KMS-11 (cell line): ENCODE results near the gene TMEM132A.

Experiments
- H2AFZ ChIP-seq: fragments of 200-600 bp; sonication (generic); 2 replicates; pipeline ENCODE4 v1.6.1; 2016; ENCODE audit warnings: antibody characterized with exemption, mixed run types, low read depth
- H3K27ac ChIP-seq: fragments of 200-600 bp; sonication (generic); 2 replicates; pipeline ENCODE4 v1.6.1; 2016; ENCODE audit warnings: mild to moderate bottlenecking, mixed run types
- H3K27me3 ChIP-seq: fragments of 200-600 bp; sonication (generic); 2 replicates; pipeline ENCODE4 v1.6.1; 2017; ENCODE audit warnings: mild to moderate bottlenecking, low read depth, mixed run types, moderate library complexity; ENCODE audit not compliant: insufficient read depth
- H3K36me3 ChIP-seq: fragments of 200-600 bp; sonication (generic); 2 replicates; pipeline ENCODE4 v1.6.1; 2017; ENCODE audit warnings: mild to moderate bottlenecking, mixed run types; ENCODE audit not compliant: insufficient read depth
- H3K4me1 ChIP-seq: fragments of 200-600 bp; sonication (generic); 2 replicates; pipeline ENCODE4 v1.6.1; 2016; ENCODE audit warnings: mild to moderate bottlenecking, low read depth, mixed run types; ENCODE audit not compliant: poor library complexity, severe bottlenecking
- H3K4me2 ChIP-seq: fragments of 200-600 bp; sonication (generic); 2 replicates; pipeline ENCODE4 v1.7.0; 2016; ENCODE audit warnings: mild to moderate bottlenecking, mixed run types
- H3K4me3 ChIP-seq: fragments of 200-600 bp; sonication (generic); IDR thresholded peaks from 2 replicates; pipeline ENCODE4 v1.6.1; 2017; ENCODE audit warnings: low read depth, low read length, mixed read lengths; ENCODE audit not compliant: insufficient read depth
- H3K79me2 ChIP-seq: fragments of 200-600 bp; sonication (generic); 2 replicates; pipeline ENCODE4 v1.6.1; 2016; ENCODE audit warnings: low read depth, mixed run types; ENCODE audit not compliant: insufficient read depth
- H3K9ac ChIP-seq: fragments of 200-600 bp; sonication (generic); 2 replicates; pipeline ENCODE4 v1.6.1; 2016; ENCODE audit warnings: mild to moderate bottlenecking, mixed run types
- H4K20me1 ChIP-seq: fragments of 200-600 bp; sonication (generic); 2 replicates; pipeline ENCODE4 v1.6.1; 2016; ENCODE audit warnings: mild to moderate bottlenecking, mixed run types; ENCODE audit not compliant: insufficient read depth
- TF ChIP-seq, protein P1 (sequence below): fragments of 200-600 bp; sonication (generic); conservative IDR thresholded peaks from 2 replicates; pipeline ENCODE4 v1.6.1; 2017; ENCODE audit warnings: low read depth, mild to moderate bottlenecking, antibody characterized with exemption, low read length, moderate library complexity, mixed read lengths

The TMEM132A gene

DNA sequence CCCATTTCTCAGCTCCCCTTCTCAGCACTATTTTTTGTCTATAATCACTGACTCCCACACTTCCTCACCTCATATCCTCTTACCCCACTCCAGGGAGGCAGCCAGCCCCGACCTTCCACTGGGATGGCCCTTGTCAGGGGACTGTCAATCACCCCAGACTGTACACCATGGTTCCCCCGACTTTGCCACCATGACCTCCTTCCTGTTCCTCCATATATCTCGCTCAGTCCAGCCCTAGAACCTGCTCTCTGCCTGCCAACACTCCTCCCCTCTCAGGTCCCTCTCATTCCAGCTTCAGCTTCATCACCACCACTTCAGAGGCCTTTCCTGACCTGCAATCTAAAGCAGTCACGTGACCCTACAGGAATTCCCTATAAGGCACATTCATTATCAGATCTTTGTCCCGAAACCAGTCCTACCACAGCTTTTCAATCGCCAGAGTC, 34.4 kb upstream of the TMEM132A start:
- no peaks in the 10 kb centered on the region for H3K79me2 ChIP-seq
- H3K4me1 ChIP-seq: peaks cover 3% of the 10 kb centered on the region
- no peaks in the 10 kb centered on the region for H3K36me3 ChIP-seq
- no peak overlapping the region for H3K4me2 ChIP-seq
- H3K27me3 ChIP-seq: no peaks in the 10 kb centered on the region
- no peaks in the 10 kb centered on the region for H4K20me1 ChIP-seq
- H3K4me3 ChIP-seq: no peak overlapping the region
- H2AFZ ChIP-seq: no peak overlapping the region
- TF ChIP-seq, protein P1, sequence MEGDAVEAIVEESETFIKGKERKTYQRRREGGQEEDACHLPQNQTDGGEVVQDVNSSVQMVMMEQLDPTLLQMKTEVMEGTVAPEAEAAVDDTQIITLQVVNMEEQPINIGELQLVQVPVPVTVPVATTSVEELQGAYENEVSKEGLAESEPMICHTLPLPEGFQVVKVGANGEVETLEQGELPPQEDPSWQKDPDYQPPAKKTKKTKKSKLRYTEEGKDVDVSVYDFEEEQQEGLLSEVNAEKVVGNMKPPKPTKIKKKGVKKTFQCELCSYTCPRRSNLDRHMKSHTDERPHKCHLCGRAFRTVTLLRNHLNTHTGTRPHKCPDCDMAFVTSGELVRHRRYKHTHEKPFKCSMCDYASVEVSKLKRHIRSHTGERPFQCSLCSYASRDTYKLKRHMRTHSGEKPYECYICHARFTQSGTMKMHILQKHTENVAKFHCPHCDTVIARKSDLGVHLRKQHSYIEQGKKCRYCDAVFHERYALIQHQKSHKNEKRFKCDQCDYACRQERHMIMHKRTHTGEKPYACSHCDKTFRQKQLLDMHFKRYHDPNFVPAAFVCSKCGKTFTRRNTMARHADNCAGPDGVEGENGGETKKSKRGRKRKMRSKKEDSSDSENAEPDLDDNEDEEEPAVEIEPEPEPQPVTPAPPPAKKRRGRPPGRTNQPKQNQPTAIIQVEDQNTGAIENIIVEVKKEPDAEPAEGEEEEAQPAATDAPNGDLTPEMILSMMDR: no peak
- H3K27ac ChIP-seq: no peak overlapping the region
- no peak overlapping the region for H3K9ac ChIP-seq

DNA sequence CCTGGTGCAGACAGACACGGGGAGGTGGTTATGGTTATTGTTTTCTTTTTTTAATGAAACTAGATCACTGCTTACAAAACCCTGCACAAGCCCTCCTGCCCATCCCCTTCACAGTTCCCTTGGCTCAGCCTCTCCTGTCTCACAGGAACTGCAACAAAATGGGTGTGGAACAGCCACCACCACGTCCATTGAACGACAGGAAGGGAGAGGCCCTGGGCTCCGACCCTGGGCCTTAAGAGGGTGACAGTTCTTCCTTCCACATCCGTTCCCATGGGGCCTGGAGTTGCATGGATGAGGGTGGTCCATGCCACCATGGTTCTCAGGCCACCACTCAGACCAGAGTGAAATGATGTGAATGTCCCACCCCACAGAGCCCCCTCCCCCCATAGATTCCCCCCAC, 33.6 kb upstream of the TMEM132A start:
- Histone ChIP-seq H3K4me3 (no peak overlapping the region), H4K20me1 (no peaks in the 10 kb centered on the region), H3K36me3 (0 out of 2 replicates have a peak, but pooled peaks cover 1% of the 10 kb centered on the region), H3K27ac (no peak overlapping the region), H3K79me2 (no peaks in the 10 kb centered on the region), H3K27me3 (no peaks in the 10 kb centered on the region), H3K4me2 (no peak overlapping the region), H3K4me1 (peaks cover 3% of the 10 kb centered on the region), H2AFZ (no peak overlapping the region), H3K9ac (no peak overlapping the region)
- TF ChIP-seq, protein P1: no peak

DNA sequence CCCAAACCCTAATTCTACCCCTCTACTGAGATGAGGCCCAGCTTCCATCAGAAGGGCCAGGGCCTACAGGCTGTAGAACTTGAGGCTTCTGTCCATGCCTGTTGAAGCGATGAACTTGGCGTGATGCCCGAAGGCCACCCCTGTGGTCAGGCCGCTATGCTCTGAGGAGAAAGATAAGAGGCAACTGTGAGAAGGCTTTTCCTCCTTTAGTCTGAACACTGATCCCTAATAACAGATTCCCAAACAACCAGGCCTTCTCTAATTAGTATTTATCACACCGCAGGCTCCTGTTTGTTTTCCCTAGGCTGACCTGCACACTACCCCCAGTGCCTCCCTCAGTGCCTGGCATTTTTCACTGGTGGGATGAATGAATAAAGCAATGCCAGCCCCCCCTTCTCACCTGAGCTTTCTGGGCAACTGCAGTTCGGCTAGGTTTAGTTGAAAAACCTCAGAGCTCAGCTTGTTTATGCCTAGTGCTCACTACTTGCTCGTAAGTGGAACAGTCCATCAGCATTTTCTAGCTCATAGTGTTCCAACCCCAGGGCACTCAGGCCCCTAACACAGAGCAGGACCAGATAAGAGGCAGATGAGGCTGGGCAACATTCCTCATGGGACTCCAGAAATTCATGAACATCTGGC, 33.0 kb upstream of the TMEM132A start:
- Histone ChIP-seq H3K4me1 (peaks cover 3% of the 10 kb centered on the region), H3K4me2 (no peak overlapping the region), H3K4me3 (no peak overlapping the region), H3K36me3 (0 out of 2 replicates have a peak, but pooled peaks cover 3% of the 10 kb centered on the region), H3K79me2 (no peaks in the 10 kb centered on the region), H3K27ac (no peak overlapping the region), H4K20me1 (no peaks in the 10 kb centered on the region), H2AFZ (no peak overlapping the region), H3K9ac (no peak overlapping the region), H3K27me3 (no peaks in the 10 kb centered on the region)
- TF ChIP-seq, protein P1: no peak

DNA sequence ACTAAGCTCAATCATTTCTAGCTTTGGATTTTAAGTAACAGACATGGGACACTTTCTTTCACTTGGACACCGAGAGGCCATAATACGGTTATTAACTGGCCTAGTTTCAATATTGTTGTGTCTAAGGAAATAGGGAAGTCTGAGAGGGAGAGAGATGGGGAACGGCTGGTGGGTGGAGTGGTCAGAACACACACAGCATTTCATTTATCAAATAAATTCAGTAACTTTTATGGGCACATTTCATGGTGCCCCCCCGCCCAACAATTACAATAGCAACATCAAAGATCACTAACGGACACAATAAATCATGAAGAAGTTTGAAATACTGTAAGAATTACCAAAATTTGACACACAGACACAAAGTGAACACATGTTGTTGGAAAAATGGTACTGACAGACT, 28.6 kb upstream of the TMEM132A start:
- no peak overlapping the region for H3K4me2 ChIP-seq
- no peaks in the 10 kb centered on the region for H3K27me3 ChIP-seq
- H3K4me3 ChIP-seq: no peak overlapping the region
- H3K79me2 ChIP-seq: no peaks in the 10 kb centered on the region
- peaks cover 8% of the 10 kb centered on the region for H3K4me1 ChIP-seq
- H3K36me3 ChIP-seq: peaks cover 14% of the 10 kb centered on the region
- H3K27ac ChIP-seq: no peak overlapping the region
- no peak overlapping the region for H2AFZ ChIP-seq
- no peaks in the 10 kb centered on the region for H4K20me1 ChIP-seq
- TF ChIP-seq, protein P1: no peak
- no peak overlapping the region for H3K9ac ChIP-seq
